Ramos (cell line): ENCODE measurements around the gene RBMX.
"Not testable (repeated sequence)": the region's sequence is repeated elsewhere in the genome, so short reads cannot be mapped to it uniquely, and the experiment has no call there.

Experiments used
- in situ Hi-C: fragments of 300-500 bp; cut with MboI; formaldehyde crosslinking; loops from one replicate; pipeline ENCODE4 v1.14.3; 2022; ENCODE audit warnings: low sequenced_read_pairs; ENCODE audit not compliant: unreplicated experiment

The RBMX gene

GRCh38 chrX:136880452-136881013 is at the start of gene RBMX:
Gene RBMX, minus strand, starts transcription at chrX:136880725. Its CDS starts 1,298 bp downstream, at chrX:136879427.
- in situ Hi-C loops: no loop called here

- in situ Hi-C loops: not testable (repeated sequence)
Observed at GRCh38 chrX:136921438-136921837, 40.9 kb upstream of the RBMX start.

GRCh38 chrX:136920001-136920400 is 39.5 kb upstream of the RBMX start:
- in situ Hi-C loops: no loop called here

- in situ Hi-C loops: no loop called here
Observed at GRCh38 chrX:136916827-136917226, 36.3 kb upstream of the RBMX start.

- in situ Hi-C loops: not testable (repeated sequence)
Observed at GRCh38 chrX:136911661-136912060, 31.1 kb upstream of the RBMX start.

- in situ Hi-C loops: no loop called here
Observed at GRCh38 chrX:136911253-136911652, 30.7 kb upstream of the RBMX start.

GRCh38 chrX:136910565-136911035 is 30.1 kb upstream of the RBMX start:
- in situ Hi-C loops: no loop called here

- in situ Hi-C loops: no loop called here
Observed at GRCh38 chrX:136909706-136910564, 29.4 kb upstream of the RBMX start.

- in situ Hi-C loops: no loop called here
Observed at GRCh38 chrX:136909119-136909705, 28.7 kb upstream of the RBMX start.

- in situ Hi-C loops: no loop called here
Observed at GRCh38 chrX:136907621-136908020, 27.1 kb upstream of the RBMX start.

GRCh38 chrX:136906921-136907510 is 26.5 kb upstream of the RBMX start:
- in situ Hi-C loops: no loop called here

- in situ Hi-C loops: not testable (repeated sequence)
Observed at GRCh38 chrX:136904067-136904466, 23.5 kb upstream of the RBMX start.

GRCh38 chrX:136900071-136900470 is 19.5 kb upstream of the RBMX start:
- in situ Hi-C loops: not testable (repeated sequence)

- in situ Hi-C loops: no loop called here
Observed at GRCh38 chrX:136899221-136899620, 18.7 kb upstream of the RBMX start.

GRCh38 chrX:136898752-136899151 is 18.2 kb upstream of the RBMX start:
- in situ Hi-C loops: not testable (repeated sequence)

GRCh38 chrX:136896121-136896914 is 15.8 kb upstream of the RBMX start:
- in situ Hi-C loops: no loop called here

GRCh38 chrX:136892412-136892811 is 11.9 kb upstream of the RBMX start:
- in situ Hi-C loops: no loop called here

GRCh38 chrX:136890596-136890995 is 10.1 kb upstream of the RBMX start:
- in situ Hi-C loops: not testable (repeated sequence)

GRCh38 chrX:136889269-136889668 is 8.7 kb upstream of the RBMX start:
- in situ Hi-C loops: no loop called here

- in situ Hi-C loops: no loop called here
Observed at GRCh38 chrX:136880003-136880451, 498 bp downstream of the RBMX start.
